Kidney (tissue), 14 donors: ENCODE results near the gene SMC1B. TPM values are rescaled to one million over a fixed set of nuclear protein-coding genes. Genes with fewer than 3 reads are reported as not detected.
A peak's percentile ranks its signal among the peaks of the same experiment; 100 is the strongest.

Experiments
- DNase-seq, 5 donors: peaks; one replicate each; pipeline ENCODE4 v3.0.0-alpha.2; 2013 to 2020
- FAIRE-seq: peaks from 2 replicates; lab custom pipeline; 2012; peaks lifted over from hg19 to GRCh38; lab: Jason Lieb, UNC
- H3K27ac ChIP-seq, 2 donors: one replicate each; pipeline ENCODE4 v1.7.0; 2013; ENCODE audit warnings: low read depth in 2 of 2, low read length in 2 of 2, inconsistent platforms in 1 of 2
- H3K27me3 ChIP-seq: one replicate; pipeline ENCODE4 v1.7.1; 2013; ENCODE audit warnings: low read length, inconsistent platforms; ENCODE audit not compliant: control insufficient read depth, insufficient read depth
- H3K36me3 ChIP-seq, 3 donors: one replicate each; pipeline versions ENCODE4 v1.7.0 to v1.7.1; 2013; ENCODE audit warnings: low read length in 3 of 3, control low read depth in 1 of 3, inconsistent platforms in 1 of 3; ENCODE audit not compliant: insufficient read depth in 3 of 3, control insufficient read depth in 2 of 3
- H3K4me1 ChIP-seq, 3 donors: one replicate each; pipeline versions ENCODE4 v1.7.0 to v1.7.1; 2013; ENCODE audit warnings: low read length in 3 of 3, inconsistent platforms in 1 of 3, low read depth in 1 of 3; ENCODE audit not compliant: control insufficient read depth in 2 of 3, insufficient read depth in 2 of 3
- H3K4me3 ChIP-seq, 3 donors: one replicate each; pipeline versions ENCODE4 v1.7.0 to v1.8.1; 2013; ENCODE audit warnings: low read length in 3 of 3, control low read depth in 1 of 3, inconsistent platforms in 1 of 3
- H3K9ac ChIP-seq, 3 donors: one replicate each; pipeline versions ENCODE4 v1.7.0 to v1.7.1; 2013; ENCODE audit warnings: low read length in 3 of 3, control low read depth in 1 of 3, inconsistent platforms in 1 of 3
- H3K9me3 ChIP-seq, 3 donors: one replicate each; pipeline versions ENCODE4 v1.7.0 to v1.7.1; 2013; ENCODE audit warnings: low read length in 3 of 3, control low read depth in 1 of 3, inconsistent platforms in 1 of 3; ENCODE audit not compliant: control insufficient read depth in 2 of 3, insufficient read depth in 1 of 3
- CTCF ChIP-seq: IDR thresholded peaks from 3 replicates; pipeline ENCODE4 v1.5.1; 2012; ENCODE audit warnings: mild to moderate bottlenecking, moderate library complexity, borderline replicate concordance; ENCODE audit not compliant: insufficient read depth; ENCODE audit errors: extremely low read depth
- intact Hi-C: fragments of 100-400 bp; cut with DNase I; formaldehyde crosslinking; loops from one replicate; pipeline ENCODE4 v1.11.1; 2022
- polyA plus RNA-seq: library from polyadenylated mRNA; stranded (reverse); fragments of 350-450 nt; fragmentation: Illumina TruSeq; extraction: RNeasy Lipid Tissue Mini Kit (QIAGEN cat#74804); gene quantifications from one replicate; pipeline ENCODE4 v1.2.3, GENCODE V29; 2014; ENCODE audit warnings: low read depth, low replicate concordance; ENCODE audit not compliant: insufficient read depth
- total RNA-seq: library from RNA; stranded (reverse); fragmentation: NEBNext Ultra II Directional; extraction: Animal tissue kit (Norgen Biotek cat#: 25700); gene quantifications from one replicate; pipeline ENCODE4 v1.2.1, GENCODE V29; 2021
- donor health status: control.
- donor health status: control.
- donor health status: control.
- donor health status: control.
- donor health status: control.
- donor health status: DM: yes; HTN: yes; CAD: no.
- donor health status: Normal renal cell carcinoma (clear cell type).

Gene SMC1B
- total and polyA plus RNA-seq, 2 donors from 2014 or later = not detected

GRCh38 chr22:45340323-45340722 lies 73.1 kb downstream of the SMC1B start:
- peaks cover 0 to 9% (median 8%) of the 10 kb centered on the region in 3 donors for H3K36me3 ChIP-seq
- FAIRE-seq = no peak
- intact Hi-C loops = no loop called here

GRCh38 chr22:45338795-45339194 lies 74.6 kb downstream of the SMC1B start:
- Histone ChIP-seq H3K4me3 (no peak overlapping the region), H3K9me3 (no peaks in the 10 kb centered on the region), H3K4me1 (no peaks in the 10 kb centered on the region), H3K27me3 (no peaks in the 10 kb centered on the region), H3K9ac (no peak overlapping the region), H3K36me3 (peaks cover 0 to 12% (median 12%) of the 10 kb centered on the region in 3 donors), H3K27ac (no peak overlapping the region)
- FAIRE-seq (no peak), DNase-seq (no peak)
- no peak for TF ChIP-seq CTCF
- intact Hi-C loops = no loop called here

More at GRCh38 chr22:45340323-45340722, 73.1 kb downstream of the SMC1B start:
- H3K27me3 ChIP-seq = no peaks in the 10 kb centered on the region
- no peak for TF ChIP-seq CTCF
- no peak overlapping the region for H3K4me3 ChIP-seq
- H3K27ac ChIP-seq = no peak overlapping the region
- no peak for DNase-seq
- no peaks in the 10 kb centered on the region for H3K9me3 ChIP-seq
- H3K9ac ChIP-seq = no peak overlapping the region
- H3K4me1 ChIP-seq = no peaks in the 10 kb centered on the region

GRCh38 chr22:45337536-45337935 lies 75.9 kb downstream of the SMC1B start:
- Histone ChIP-seq H3K4me1 (no peaks in the 10 kb centered on the region), H3K9me3 (no peaks in the 10 kb centered on the region), H3K9ac (no peak overlapping the region), H3K36me3 (peaks cover 0 to 14% (median 13%) of the 10 kb centered on the region in 3 donors), H3K27ac (no peak overlapping the region), H3K27me3 (no peaks in the 10 kb centered on the region), H3K4me3 (no peak overlapping the region)
- no peak for DNase-seq
- no peak for TF ChIP-seq CTCF
- FAIRE-seq = no peak
- intact Hi-C loops = no loop called here

- FAIRE-seq = no peak
- Histone ChIP-seq H3K27ac (peak overlapping the region in 1 of 2 donors; percentile 53), H3K36me3 (peaks cover 0 to 20% (median 12%) of the 10 kb centered on the region in 3 donors), H3K27me3 (no peaks in the 10 kb centered on the region), H3K4me3 (no peak overlapping the region), H3K9ac (no peak overlapping the region), H3K4me1 (no peaks in the 10 kb centered on the region), H3K9me3 (no peaks in the 10 kb centered on the region)
- intact Hi-C loops = no loop called here
- peak in 2 of 5 donors; percentile 29 to 73 for DNase-seq
- TF ChIP-seq CTCF = no peak
These were observed 76.4 kb downstream of the SMC1B start for GRCh38 chr22:45336971-45337431.
